ENCODE data around the gene APLN. TPM values are rescaled to one million over a fixed set of nuclear protein-coding genes. Genes with fewer than 3 reads are reported as not detected.

The APLN gene
- total RNA-seq, 4 donors from 2014 or later, result 0.13 to 0.38 (median 0.29) TPM

GRCh38 chrX:129693354-129693753, 38.6 kb upstream of the APLN start:
- Histone ChIP-seq H3K36me3 (no peaks in the 10 kb centered on the region), H3K27me3 (no peaks in the 10 kb centered on the region), H3K4me1 (no peaks in the 10 kb centered on the region), H3K27ac (no peak overlapping the region), H3K9me3 (no peaks in the 10 kb centered on the region), H3K4me3 (no peak overlapping the region)
- TF ChIP-seq POLR2A (IDR thresholded peaks at IDR 0.05) (no peak), EP300 (IDR thresholded peaks at IDR 0.05) (no peak)
- no peak for DNase-seq (ENCODE audit: low spot score in 2 of 2)
- 84% methylated on average over 3 of the region's 3 CpGs for WGBS

DNA sequence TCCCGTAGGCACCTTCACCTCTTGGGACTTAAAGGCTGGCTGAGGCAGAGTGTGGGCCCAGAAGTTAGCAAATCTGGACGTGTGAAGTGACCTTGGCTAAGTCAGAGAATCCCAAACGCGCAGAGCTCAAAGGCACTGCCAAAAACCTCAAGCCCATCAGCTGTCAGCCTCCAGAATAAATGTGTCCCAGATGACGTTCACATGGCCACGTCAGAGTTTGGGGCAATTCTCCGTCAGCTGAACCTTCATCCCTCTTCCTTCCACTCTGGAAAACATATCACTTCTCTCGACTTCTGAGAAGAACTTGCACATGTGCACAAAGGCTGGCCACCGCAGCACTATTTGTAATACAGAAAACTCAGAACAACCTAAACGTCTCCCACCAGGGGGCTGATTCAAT, 35.7 kb upstream of the APLN start:
- H3K36me3 ChIP-seq, result no peaks in the 10 kb centered on the region
- TF ChIP-seq EP300 (IDR thresholded peaks at IDR 0.05) (no peak), CTCF (IDR thresholded peaks at IDR 0.05) (no peak), POLR2A (IDR thresholded peaks at IDR 0.05) (no peak), POLR2AphosphoS5 (IDR thresholded peaks at IDR 0.05) (no peak)
- H3K27ac ChIP-seq, result no peak overlapping the region
- H3K4me3 ChIP-seq, result no peak overlapping the region
- H3K9me3 ChIP-seq, result no peaks in the 10 kb centered on the region
- no peaks in the 10 kb centered on the region for H3K27me3 ChIP-seq
- no peak for DNase-seq (ENCODE audit: low spot score in 2 of 2)
- WGBS, result 63% methylated on average over 10 of the region's 10 CpGs
- H3K4me1 ChIP-seq, result no peaks in the 10 kb centered on the region

- 73% methylated on average over 5 of the region's 5 CpGs for WGBS
- TF ChIP-seq EP300 (IDR thresholded peaks at IDR 0.05), result no peak
- no peak for TF ChIP-seq POLR2AphosphoS5 (IDR thresholded peaks at IDR 0.05)
- no peak for DNase-seq (ENCODE audit: low spot score in 2 of 2)
- H3K9me3 ChIP-seq, result no peaks in the 10 kb centered on the region
- H3K4me3 ChIP-seq, result no peak overlapping the region
- no peaks in the 10 kb centered on the region for H3K36me3 ChIP-seq
- no peak overlapping the region for H3K27ac ChIP-seq
- no peaks in the 10 kb centered on the region for H3K27me3 ChIP-seq
- no peaks in the 10 kb centered on the region for H3K4me1 ChIP-seq
These were observed 35.0 kb upstream of the APLN start for GRCh38 chrX:129689796-129690195.

DNA sequence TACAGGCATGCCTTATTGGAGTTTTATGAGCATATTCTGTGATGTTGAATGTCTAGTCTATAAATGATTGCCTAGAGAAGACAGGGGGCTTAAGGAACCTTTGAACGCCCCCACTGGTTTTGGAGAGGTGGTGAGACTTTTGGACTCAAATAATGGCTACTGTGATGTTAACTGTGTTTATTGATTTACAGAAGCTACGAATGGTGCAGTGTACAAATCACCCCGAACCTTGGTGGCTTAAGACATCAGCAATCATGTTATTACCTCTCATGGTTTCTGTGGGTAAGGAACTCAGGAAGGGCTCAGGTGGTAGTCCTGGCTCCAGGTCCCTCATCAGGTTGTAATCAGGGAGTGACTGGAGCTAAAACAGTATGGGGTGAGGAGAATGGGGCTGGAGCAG, 33.3 kb upstream of the APLN start:
- H3K4me1 ChIP-seq, result no peaks in the 10 kb centered on the region
- no peak overlapping the region for H3K4me3 ChIP-seq
- no peaks in the 10 kb centered on the region for H3K27me3 ChIP-seq
- no peak overlapping the region for H3K27ac ChIP-seq
- no peaks in the 10 kb centered on the region for H3K9me3 ChIP-seq
- H3K36me3 ChIP-seq, result no peaks in the 10 kb centered on the region
- WGBS, result 81% methylated on average over 3 of the region's 3 CpGs
- DNase-seq (ENCODE audit: low spot score in 2 of 2), result no peak
- TF ChIP-seq CTCF (IDR thresholded peaks at IDR 0.05) (no peak), POLR2AphosphoS5 (IDR thresholded peaks at IDR 0.05) (no peak), EP300 (IDR thresholded peaks at IDR 0.05) (no peak), POLR2A (IDR thresholded peaks at IDR 0.05) (no peak)

DNA sequence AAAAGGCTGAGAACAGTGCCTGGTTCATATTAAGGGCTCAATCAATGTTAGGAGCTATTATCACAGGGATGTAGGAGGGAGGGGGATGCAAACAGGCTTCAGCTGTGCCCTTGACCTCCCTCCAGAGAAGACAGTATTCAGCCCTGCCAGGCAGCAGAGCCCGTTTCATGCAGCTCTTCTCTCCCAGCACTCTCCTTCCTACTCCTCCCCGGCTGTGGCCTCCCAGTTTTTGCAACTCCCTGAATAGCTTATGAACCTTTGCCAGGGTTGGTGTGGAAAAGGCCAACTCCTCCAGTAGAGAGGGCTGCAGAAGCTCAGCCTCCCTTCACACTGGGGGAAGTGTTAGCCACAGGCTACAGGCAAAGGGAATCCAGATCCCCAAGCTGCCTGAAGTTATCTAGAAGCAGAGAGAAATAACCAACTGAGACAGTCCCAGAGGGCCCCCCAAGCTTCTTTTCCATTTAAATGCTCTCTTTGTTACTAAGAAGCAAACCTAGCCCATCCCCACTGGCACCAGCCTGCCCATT, 31.7 kb upstream of the APLN start:
- no peaks in the 10 kb centered on the region for H3K4me1 ChIP-seq
- no peak overlapping the region for H3K27ac ChIP-seq
- 47% methylated on average over 2 of the region's 2 CpGs for WGBS
- H3K27me3 ChIP-seq, result no peaks in the 10 kb centered on the region
- no peaks in the 10 kb centered on the region for H3K36me3 ChIP-seq
- no peak overlapping the region for H3K4me3 ChIP-seq
- TF ChIP-seq CTCF (IDR thresholded peaks at IDR 0.05), result no peak
- H3K9me3 ChIP-seq, result no peaks in the 10 kb centered on the region
- DNase-seq (ENCODE audit: low spot score in 2 of 2), result no peak

GRCh38 chrX:129682979-129683378, 28.2 kb upstream of the APLN start:
- H3K9me3 ChIP-seq, result no peaks in the 10 kb centered on the region
- DNase-seq (ENCODE audit: low spot score in 2 of 2), result no peak
- H3K36me3 ChIP-seq, result no peaks in the 10 kb centered on the region
- no peak overlapping the region for H3K27ac ChIP-seq
- TF ChIP-seq POLR2AphosphoS5 (IDR thresholded peaks at IDR 0.05) (no peak), CTCF (IDR thresholded peaks at IDR 0.05) (no peak), EP300 (IDR thresholded peaks at IDR 0.05) (no peak), POLR2A (IDR thresholded peaks at IDR 0.05) (no peak)
- no peak overlapping the region for H3K4me3 ChIP-seq
- H3K4me1 ChIP-seq, result peaks cover 12% of the 10 kb centered on the region
- 91% methylated on average over 1 of the region's 1 CpG for WGBS
- H3K27me3 ChIP-seq, result no peaks in the 10 kb centered on the region
